Activated T-cell treated with anti-CD3 and anti-CD28 coated beads, Interleukin-2, amount 50 U/mL, for 4 hours (primary cell): ENCODE data around the gene SCAPER. TPM values are rescaled to one million over a fixed set of nuclear protein-coding genes. Genes with fewer than 3 reads are reported as not detected.

Experiments used
- ATAC-seq, 2 donors: fragments of 200-7000 bp; cut with Tn5 transposase; one replicate each; pipeline ENCODE4 v1.10.0; 2021
- DNase-seq: peaks from one replicate; pipeline ENCODE4 v3.0.0-alpha.2; 2020
- H3K27me3 Mint-ChIP-seq: one replicate; pipeline ENCODE4 v1.8.0; 2021; ENCODE audit warnings: low read depth, mixed read lengths
- H3K36me3 Mint-ChIP-seq: one replicate; pipeline ENCODE4 v1.8.0; 2022; ENCODE audit warnings: mixed read lengths; ENCODE audit not compliant: insufficient read depth
- H3K4me1 Mint-ChIP-seq: one replicate; pipeline ENCODE4 v1.8.0; 2021; ENCODE audit warnings: low read depth, mixed read lengths
- H3K4me3 Mint-ChIP-seq: one replicate; pipeline ENCODE4 v1.8.0; 2021; ENCODE audit warnings: mild to moderate bottlenecking, moderate library complexity, mixed read lengths
- H3K9me3 Mint-ChIP-seq: one replicate; pipeline ENCODE4 v1.8.0; 2021; ENCODE audit warnings: mixed read lengths
- total RNA-seq, 3 donors: library from RNA; stranded (reverse); gene quantifications; one replicate each; pipeline ENCODE4 v1.2.1, GENCODE V29; 2021

Gene SCAPER
- total RNA-seq, 3 donors from 2014 or later: 13.0 to 14.8 (median 14.8) TPM

GRCh38 chr15:76495487-76495886 is 409.7 kb downstream of the SCAPER start:
- Mint-ChIP-seq H3K4me3 (no peak overlapping the region), H3K27me3 (no peaks in the 10 kb centered on the region), H3K36me3 (peaks cover 17% of the 10 kb centered on the region), H3K4me1 (no peaks in the 10 kb centered on the region), H3K9me3 (no peaks in the 10 kb centered on the region)
- ATAC-seq (no peak), DNase-seq (no peak)

GRCh38 chr15:76492538-76492937 is 412.6 kb downstream of the SCAPER start:
- Mint-ChIP-seq H3K4me3 (no peak overlapping the region), H3K9me3 (peaks cover 3% of the 10 kb centered on the region), H3K36me3 (peaks cover 11% of the 10 kb centered on the region), H3K27me3 (no peaks in the 10 kb centered on the region), H3K4me1 (no peaks in the 10 kb centered on the region)
- no peak for DNase-seq
- ATAC-seq: no peak

- H3K4me1 Mint-ChIP-seq: no peaks in the 10 kb centered on the region
- H3K36me3 Mint-ChIP-seq: no peaks in the 10 kb centered on the region
- no peak overlapping the region for H3K4me3 Mint-ChIP-seq
- H3K9me3 Mint-ChIP-seq: peaks cover 4% of the 10 kb centered on the region
- H3K27me3 Mint-ChIP-seq: no peaks in the 10 kb centered on the region
- no peak for ATAC-seq
- no peak for DNase-seq
Observed at GRCh38 chr15:76483752-76484151, 421.4 kb downstream of the SCAPER start.

- Mint-ChIP-seq H3K4me1 (no peaks in the 10 kb centered on the region), H3K9me3 (peaks cover 4% of the 10 kb centered on the region), H3K4me3 (no peak overlapping the region), H3K27me3 (no peaks in the 10 kb centered on the region), H3K36me3 (no peaks in the 10 kb centered on the region)
- ATAC-seq (no peak), DNase-seq (no peak)
Observed at GRCh38 chr15:76483018-76483417, 422.1 kb downstream of the SCAPER start.

- no peak for ATAC-seq
- Mint-ChIP-seq H3K4me3 (no peak overlapping the region), H3K36me3 (no peaks in the 10 kb centered on the region), H3K9me3 (no peaks in the 10 kb centered on the region), H3K27me3 (no peaks in the 10 kb centered on the region), H3K4me1 (no peaks in the 10 kb centered on the region)
- DNase-seq: no peak
Observed at GRCh38 chr15:76480267-76480666, 424.9 kb downstream of the SCAPER start.

GRCh38 chr15:76470691-76471090 is 434.4 kb downstream of the SCAPER start:
- Mint-ChIP-seq H3K4me1 (no peaks in the 10 kb centered on the region), H3K36me3 (peaks cover 59% of the 10 kb centered on the region), H3K9me3 (peaks cover 30% of the 10 kb centered on the region), H3K27me3 (no peaks in the 10 kb centered on the region), H3K4me3 (no peak overlapping the region)
- ATAC-seq: no peak
- DNase-seq: no peak

- no peaks in the 10 kb centered on the region for H3K4me1 Mint-ChIP-seq
Observed at GRCh38 chr15:76468722-76469121, 436.4 kb downstream of the SCAPER start.

GRCh38 chr15:76467136-76467535 is 438.0 kb downstream of the SCAPER start:
- no peak for DNase-seq
- H3K36me3 Mint-ChIP-seq: peaks cover 68% of the 10 kb centered on the region
- H3K4me3 Mint-ChIP-seq: no peak overlapping the region

More at GRCh38 chr15:76468722-76469121, 436.4 kb downstream of the SCAPER start:
- peaks cover 62% of the 10 kb centered on the region for H3K36me3 Mint-ChIP-seq
- H3K27me3 Mint-ChIP-seq: no peaks in the 10 kb centered on the region
- no peak for DNase-seq
- peaks cover 31% of the 10 kb centered on the region for H3K9me3 Mint-ChIP-seq
- no peak overlapping the region for H3K4me3 Mint-ChIP-seq
- no peak for ATAC-seq

GRCh38 chr15:76465728-76466127 is 439.4 kb downstream of the SCAPER start:
- no peaks in the 10 kb centered on the region for H3K4me1 Mint-ChIP-seq
- ATAC-seq: no peak

More at GRCh38 chr15:76467136-76467535, 438.0 kb downstream of the SCAPER start:
- peaks cover 31% of the 10 kb centered on the region for H3K9me3 Mint-ChIP-seq
- ATAC-seq: no peak
- no peaks in the 10 kb centered on the region for H3K27me3 Mint-ChIP-seq
- H3K4me1 Mint-ChIP-seq: no peaks in the 10 kb centered on the region

GRCh38 chr15:76464247-76464646 is 440.9 kb downstream of the SCAPER start:
- DNase-seq (no peak), ATAC-seq (no peak)
- H3K4me3 Mint-ChIP-seq: no peak overlapping the region
- H3K9me3 Mint-ChIP-seq: peaks cover 20% of the 10 kb centered on the region
- H3K36me3 Mint-ChIP-seq: peaks cover 48% of the 10 kb centered on the region
- no peaks in the 10 kb centered on the region for H3K27me3 Mint-ChIP-seq
- no peaks in the 10 kb centered on the region for H3K4me1 Mint-ChIP-seq

More at GRCh38 chr15:76465728-76466127, 439.4 kb downstream of the SCAPER start:
- Mint-ChIP-seq H3K36me3 (peaks cover 59% of the 10 kb centered on the region), H3K4me3 (no peak overlapping the region), H3K27me3 (no peaks in the 10 kb centered on the region), H3K9me3 (peaks cover 28% of the 10 kb centered on the region)
- DNase-seq: no peak

- ATAC-seq (no peak), DNase-seq (no peak)
- H3K4me3 Mint-ChIP-seq: no peak overlapping the region
- no peaks in the 10 kb centered on the region for H3K27me3 Mint-ChIP-seq
- H3K4me1 Mint-ChIP-seq: no peaks in the 10 kb centered on the region
- peaks cover 2% of the 10 kb centered on the region for H3K9me3 Mint-ChIP-seq
- peaks cover 18% of the 10 kb centered on the region for H3K36me3 Mint-ChIP-seq
Observed at GRCh38 chr15:76460871-76461270, 444.3 kb downstream of the SCAPER start.

- H3K36me3 Mint-ChIP-seq: peaks cover 16% of the 10 kb centered on the region
- no peaks in the 10 kb centered on the region for H3K9me3 Mint-ChIP-seq
- H3K4me3 Mint-ChIP-seq: no peak overlapping the region
- DNase-seq: no peak
- ATAC-seq: no peak
- no peaks in the 10 kb centered on the region for H3K27me3 Mint-ChIP-seq
- H3K4me1 Mint-ChIP-seq: no peaks in the 10 kb centered on the region
Observed at GRCh38 chr15:76460347-76460746, 444.8 kb downstream of the SCAPER start.

- H3K4me1 Mint-ChIP-seq: no peaks in the 10 kb centered on the region
- DNase-seq (no peak), ATAC-seq (no peak)
- H3K4me3 Mint-ChIP-seq: no peak overlapping the region
- H3K27me3 Mint-ChIP-seq: no peaks in the 10 kb centered on the region
- H3K36me3 Mint-ChIP-seq: peaks cover 7% of the 10 kb centered on the region
- H3K9me3 Mint-ChIP-seq: no peaks in the 10 kb centered on the region
Observed at GRCh38 chr15:76451540-76451939, 453.6 kb downstream of the SCAPER start.

GRCh38 chr15:76449455-76449854 is 455.7 kb downstream of the SCAPER start:
- H3K9me3 Mint-ChIP-seq: no peaks in the 10 kb centered on the region
- H3K27me3 Mint-ChIP-seq: no peaks in the 10 kb centered on the region
- H3K36me3 Mint-ChIP-seq: peaks cover 5% of the 10 kb centered on the region
- H3K4me1 Mint-ChIP-seq: no peaks in the 10 kb centered on the region
- H3K4me3 Mint-ChIP-seq: no peak overlapping the region
- DNase-seq: no peak
- ATAC-seq: no peak

GRCh38 chr15:76448755-76449154 is 456.4 kb downstream of the SCAPER start:
- no peak for ATAC-seq
- DNase-seq: no peak
- H3K4me1 Mint-ChIP-seq: no peaks in the 10 kb centered on the region
- H3K27me3 Mint-ChIP-seq: no peaks in the 10 kb centered on the region
- H3K36me3 Mint-ChIP-seq: peaks cover 5% of the 10 kb centered on the region
- H3K9me3 Mint-ChIP-seq: no peaks in the 10 kb centered on the region
- no peak overlapping the region for H3K4me3 Mint-ChIP-seq
